SU-DHL-6 (cell line): ENCODE measurements around the gene TERF2IP.

Experiments used
- H2AFZ ChIP-seq: fragments of 200-600 bp; sonication (generic); 2 replicates; pipeline ENCODE4 v1.6.1; 2014; ENCODE audit warnings: low read depth, mild to moderate bottlenecking, moderate library complexity, mixed read lengths, antibody characterized with exemption, low read length; ENCODE audit not compliant: severe bottlenecking
- H3F3A ChIP-seq: fragments of 200-600 bp; shearing (Covaris generic); 2 replicates; pipeline ENCODE4 v1.6.0; 2016; ENCODE audit warnings: antibody characterized with exemption, mild to moderate bottlenecking; ENCODE audit not compliant: insufficient read depth
- H3K27ac ChIP-seq: fragments of 200-600 bp; sonication (generic); 2 replicates; pipeline ENCODE4 v1.5.1; 2016; ENCODE audit warnings: low read depth, mild to moderate bottlenecking, low read length, moderate library complexity, mixed read lengths
- H3K27me3 ChIP-seq: fragments of 200-600 bp; sonication (generic), shearing (Covaris generic); 2 replicates; pipeline ENCODE4 v1.6.0; 2014; ENCODE audit warnings: mild to moderate bottlenecking, low read length
- H3K36me3 ChIP-seq: fragments of 200-600 bp; sonication (generic); 2 replicates; pipeline ENCODE4 v1.6.1; 2014; ENCODE audit warnings: mild to moderate bottlenecking, low read length, mixed read lengths
- H3K4me2 ChIP-seq: fragments of 300-600, 200-600 bp; shearing (Covaris generic), sonication (generic); 2 replicates; pipeline ENCODE4 v1.6.0; 2014; ENCODE audit warnings: low read length, low read depth, mild to moderate bottlenecking; ENCODE audit not compliant: poor library complexity, severe bottlenecking
- H3K4me3 ChIP-seq: fragments of 200-600 bp; sonication (generic); 2 replicates; pipeline ENCODE4 v1.5.1; 2014; ENCODE audit warnings: antibody characterized with exemption, low read length, mild to moderate bottlenecking, mixed read lengths; ENCODE audit not compliant: insufficient read depth, poor library complexity, severe bottlenecking
- H3K79me2 ChIP-seq: fragments of 200-600 bp; sonication (generic); 2 replicates; pipeline ENCODE4 v1.6.1; 2014; ENCODE audit warnings: mild to moderate bottlenecking, low read length, moderate library complexity; ENCODE audit not compliant: insufficient read depth
- H3K9ac ChIP-seq: fragments of 200-600 bp; sonication (generic); 2 replicates; pipeline ENCODE4 v1.7.0; 2014; ENCODE audit warnings: mild to moderate bottlenecking, low read length
- H3K9me2 ChIP-seq: fragments of 200-600 bp; sonication (generic); replicated peaks from 2 replicates; pipeline ENCODE4 v1.6.1; 2014; ENCODE audit warnings: low read length; ENCODE audit not compliant: insufficient read depth
- H3K9me3 ChIP-seq: fragments of 200-600 bp; sonication (generic); 2 replicates; pipeline ENCODE4 v1.6.1; 2014; ENCODE audit warnings: low read length, mixed read lengths; ENCODE audit not compliant: insufficient read depth
- H4K20me1 ChIP-seq: fragments of 200-600 bp; sonication (generic); 2 replicates; pipeline ENCODE4 v1.6.1; 2014; ENCODE audit warnings: low read depth, mild to moderate bottlenecking, antibody characterized with exemption, low read length, moderate library complexity, mixed read lengths
- EZH2phosphoT487 ChIP-seq: fragments of 200-600 bp; sonication (generic), shearing (Covaris generic); conservative IDR thresholded peaks from 2 replicates; pipeline ENCODE4 v1.6.1; 2018; ENCODE audit warnings: mild to moderate bottlenecking, antibody characterized with exemption, low read length, moderate library complexity, mixed read lengths
- TF ChIP-seq, protein P1 (sequence below): fragments of 200-600 bp; sonication (generic); IDR thresholded peaks from one replicate; pipeline ENCODE4 v1.5.1; 2017; ENCODE audit warnings: antibody characterized with exemption, mild to moderate bottlenecking, low read length, moderate library complexity; ENCODE audit not compliant: insufficient read depth, poor library complexity, severe bottlenecking

The TERF2IP gene

GRCh38 chr16:75658175-75658574, 10.6 kb downstream of the TERF2IP start:
- Histone ChIP-seq H3K36me3 (peaks cover 30% of the 10 kb centered on the region), H4K20me1 (peaks cover under 1% of the 10 kb centered on the region; the same call in 1 of the 2 replicates)
- TF ChIP-seq, protein P1, sequence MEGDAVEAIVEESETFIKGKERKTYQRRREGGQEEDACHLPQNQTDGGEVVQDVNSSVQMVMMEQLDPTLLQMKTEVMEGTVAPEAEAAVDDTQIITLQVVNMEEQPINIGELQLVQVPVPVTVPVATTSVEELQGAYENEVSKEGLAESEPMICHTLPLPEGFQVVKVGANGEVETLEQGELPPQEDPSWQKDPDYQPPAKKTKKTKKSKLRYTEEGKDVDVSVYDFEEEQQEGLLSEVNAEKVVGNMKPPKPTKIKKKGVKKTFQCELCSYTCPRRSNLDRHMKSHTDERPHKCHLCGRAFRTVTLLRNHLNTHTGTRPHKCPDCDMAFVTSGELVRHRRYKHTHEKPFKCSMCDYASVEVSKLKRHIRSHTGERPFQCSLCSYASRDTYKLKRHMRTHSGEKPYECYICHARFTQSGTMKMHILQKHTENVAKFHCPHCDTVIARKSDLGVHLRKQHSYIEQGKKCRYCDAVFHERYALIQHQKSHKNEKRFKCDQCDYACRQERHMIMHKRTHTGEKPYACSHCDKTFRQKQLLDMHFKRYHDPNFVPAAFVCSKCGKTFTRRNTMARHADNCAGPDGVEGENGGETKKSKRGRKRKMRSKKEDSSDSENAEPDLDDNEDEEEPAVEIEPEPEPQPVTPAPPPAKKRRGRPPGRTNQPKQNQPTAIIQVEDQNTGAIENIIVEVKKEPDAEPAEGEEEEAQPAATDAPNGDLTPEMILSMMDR = no peak
- TF ChIP-seq EZH2phosphoT487 = no peak

DNA sequence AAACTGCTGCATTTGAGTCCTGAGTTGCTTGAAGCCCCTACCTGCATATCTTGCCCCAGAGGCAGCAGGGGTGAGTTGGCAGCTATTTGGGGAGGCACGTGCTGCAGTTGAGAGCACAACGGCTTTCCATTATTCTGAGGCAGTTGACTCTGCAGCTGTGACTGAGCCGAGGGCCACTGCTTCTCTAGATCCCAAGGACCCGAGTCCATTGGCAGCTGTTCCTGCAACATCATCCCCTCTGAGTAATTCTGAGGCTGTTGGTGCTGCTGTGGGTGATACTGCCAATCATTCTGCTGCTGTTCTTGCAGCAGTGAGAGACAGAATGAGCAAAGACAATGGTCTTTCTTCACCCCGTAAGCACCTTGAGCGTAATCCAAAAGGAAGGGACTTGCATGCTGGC, 12.7 kb downstream of the TERF2IP start:
- TF ChIP-seq, protein P1 = no peak
- no peak for TF ChIP-seq EZH2phosphoT487
- Histone ChIP-seq H3K79me2 (0 out of 2 replicates have a peak, but pooled peaks cover 3% of the 10 kb centered on the region), H2AFZ (no peak overlapping the region), H3K27ac (no peak overlapping the region), H4K20me1 (no peaks in the 10 kb centered on the region; the same call in 1 of the 2 replicates), H3K4me2 (no peak overlapping the region), H3K4me3 (no peak overlapping the region), H3K27me3 (no peaks in the 10 kb centered on the region), H3K36me3 (peaks cover 20% of the 10 kb centered on the region), H3F3A (no peaks in the 10 kb centered on the region), H3K9ac (no peak overlapping the region), H3K9me2 (no peaks in the 10 kb centered on the region), H3K9me3 (no peaks in the 10 kb centered on the region)

More at GRCh38 chr16:75658175-75658574, 10.6 kb downstream of the TERF2IP start:
- H3K27ac ChIP-seq = no peak overlapping the region
- H3K79me2 ChIP-seq = peaks cover 19% of the 10 kb centered on the region
- no peak overlapping the region for H3K4me3 ChIP-seq
- H3F3A ChIP-seq = peaks cover 3% of the 10 kb centered on the region; the same call in 1 of the 2 replicates
- H3K27me3 ChIP-seq = no peaks in the 10 kb centered on the region
- no peak overlapping the region for H3K9ac ChIP-seq
- no peak overlapping the region for H2AFZ ChIP-seq
- H3K9me2 ChIP-seq = no peaks in the 10 kb centered on the region
- no peak overlapping the region for H3K4me2 ChIP-seq
- H3K9me3 ChIP-seq = no peaks in the 10 kb centered on the region

- Histone ChIP-seq H3K9ac (no peak overlapping the region), H3K4me2 (no peak overlapping the region), H3K36me3 (peaks cover 16% of the 10 kb centered on the region), H3K9me3 (no peaks in the 10 kb centered on the region), H3F3A (no peaks in the 10 kb centered on the region), H3K79me2 (no peaks in the 10 kb centered on the region), H3K4me3 (no peak overlapping the region), H3K27ac (no peak overlapping the region), H4K20me1 (no peaks in the 10 kb centered on the region; the same call in 1 of the 2 replicates), H2AFZ (no peak overlapping the region), H3K9me2 (no peaks in the 10 kb centered on the region), H3K27me3 (no peaks in the 10 kb centered on the region)
- TF ChIP-seq, protein P1 = no peak
- TF ChIP-seq EZH2phosphoT487 = no peak
Measured at GRCh38 chr16:75660726-75661302, 13.2 kb downstream of the TERF2IP start.
